SKM-1 (cell line): ENCODE measurements around the gene TSHZ2.
A peak's percentile ranks its signal among the peaks of the same experiment; 100 is the strongest.
"Not testable (repeated sequence)": the region's sequence is repeated elsewhere in the genome, so short reads cannot be mapped to it uniquely, and the experiment has no call there.

Experiments
- DNase-seq: peaks from one replicate; lab custom pipeline; 2025; ENCODE audit not compliant: unreplicated experiment; lab: John Stamatoyannopoulos, UW

The TSHZ2 gene

DNA sequence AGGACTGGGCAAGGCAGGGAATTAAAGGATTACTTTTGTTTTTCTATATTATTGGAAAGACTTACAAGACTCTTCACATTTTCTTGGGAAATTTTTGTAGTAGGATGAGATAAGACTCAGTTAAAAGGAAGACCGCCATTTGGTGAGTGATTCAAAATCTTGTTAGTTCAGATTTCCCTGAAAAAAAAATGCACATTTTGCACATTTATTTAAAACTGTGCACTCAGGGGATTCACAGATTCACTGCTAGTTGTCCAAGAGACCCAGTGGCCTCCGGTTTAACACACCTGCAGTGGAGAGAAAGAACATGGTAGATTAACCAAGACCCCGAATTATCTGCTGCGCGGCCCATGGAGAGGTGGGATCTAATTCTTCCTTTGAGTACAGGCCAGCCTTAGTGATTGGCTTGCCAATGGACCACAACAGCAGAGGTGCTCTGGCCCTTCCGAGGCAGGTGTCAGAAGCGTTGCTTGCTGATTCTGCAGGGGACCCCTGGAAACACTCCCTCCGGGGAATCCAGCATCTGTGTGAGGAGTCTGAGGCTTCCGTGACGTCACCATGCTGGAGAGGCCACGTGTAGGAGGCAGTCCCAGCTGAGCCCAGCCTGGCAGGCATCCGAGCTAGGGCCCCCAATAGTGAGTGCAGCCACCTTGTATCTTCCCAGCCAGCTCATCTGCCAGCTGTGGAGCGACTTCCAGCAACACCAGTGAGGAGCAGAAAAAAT is 552.6 kb downstream of the TSHZ2 start:
- DNase-seq, result no peak

DNA sequence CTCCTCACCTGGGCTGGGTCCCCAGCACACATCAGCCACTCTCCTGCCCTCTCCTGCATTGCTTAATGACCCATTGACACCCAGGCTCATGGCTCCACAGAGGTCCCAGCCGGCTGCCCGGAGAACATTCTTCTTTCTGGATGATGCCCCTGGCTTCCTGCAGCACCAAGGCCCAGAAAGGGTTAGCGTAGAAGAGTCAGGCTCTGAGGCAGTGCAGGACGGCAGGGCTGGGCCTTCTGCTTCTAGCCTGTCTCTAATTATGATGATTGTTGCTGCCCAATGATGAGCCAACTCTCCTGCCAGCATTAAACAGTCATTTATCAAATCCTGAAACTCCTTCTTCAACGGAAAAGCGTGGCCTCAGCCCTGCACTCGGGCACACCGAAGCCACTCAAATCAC is 555.0 kb downstream of the TSHZ2 start:
- DNase-seq, result no peak

DNA sequence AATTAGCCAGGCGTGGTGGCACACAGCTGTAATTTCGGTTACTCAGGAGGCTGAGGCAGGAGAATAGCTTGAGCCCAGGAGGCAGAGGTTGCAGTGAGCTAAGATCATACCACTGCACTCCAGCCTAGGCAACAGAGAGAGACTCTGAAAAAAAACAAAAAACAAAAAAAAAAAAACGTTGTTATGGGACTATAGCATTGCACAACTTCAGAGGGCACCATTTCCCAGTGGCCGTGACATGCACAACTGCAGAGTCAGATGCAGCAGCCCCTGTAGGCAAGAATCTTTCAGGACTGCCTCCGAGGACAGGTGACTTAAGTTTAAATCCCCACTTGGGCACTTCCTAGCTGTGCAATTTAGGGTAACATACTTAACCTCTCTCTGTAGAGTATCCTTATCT is 557.5 kb downstream of the TSHZ2 start:
- DNase-seq, result no peak

DNA sequence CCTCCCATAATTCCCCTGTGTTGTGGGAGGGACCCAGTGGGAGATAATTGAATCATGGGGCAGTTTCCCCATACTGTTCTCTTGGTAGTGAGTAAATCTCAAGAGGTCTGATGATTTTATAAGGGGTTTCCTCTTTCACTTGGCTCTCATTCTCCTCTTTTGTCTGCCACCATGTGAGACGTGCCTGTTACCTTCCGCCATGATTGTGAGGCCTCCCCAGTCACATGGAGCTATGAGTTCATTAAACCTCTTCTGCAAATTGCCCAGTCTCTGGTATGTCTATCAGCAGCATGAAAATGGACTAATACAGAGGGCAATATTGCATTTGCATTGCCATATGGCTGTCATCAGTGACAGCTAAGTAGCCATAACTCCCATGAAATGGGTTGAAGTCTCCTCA is 558.3 kb downstream of the TSHZ2 start:
- no peak for DNase-seq

DNA sequence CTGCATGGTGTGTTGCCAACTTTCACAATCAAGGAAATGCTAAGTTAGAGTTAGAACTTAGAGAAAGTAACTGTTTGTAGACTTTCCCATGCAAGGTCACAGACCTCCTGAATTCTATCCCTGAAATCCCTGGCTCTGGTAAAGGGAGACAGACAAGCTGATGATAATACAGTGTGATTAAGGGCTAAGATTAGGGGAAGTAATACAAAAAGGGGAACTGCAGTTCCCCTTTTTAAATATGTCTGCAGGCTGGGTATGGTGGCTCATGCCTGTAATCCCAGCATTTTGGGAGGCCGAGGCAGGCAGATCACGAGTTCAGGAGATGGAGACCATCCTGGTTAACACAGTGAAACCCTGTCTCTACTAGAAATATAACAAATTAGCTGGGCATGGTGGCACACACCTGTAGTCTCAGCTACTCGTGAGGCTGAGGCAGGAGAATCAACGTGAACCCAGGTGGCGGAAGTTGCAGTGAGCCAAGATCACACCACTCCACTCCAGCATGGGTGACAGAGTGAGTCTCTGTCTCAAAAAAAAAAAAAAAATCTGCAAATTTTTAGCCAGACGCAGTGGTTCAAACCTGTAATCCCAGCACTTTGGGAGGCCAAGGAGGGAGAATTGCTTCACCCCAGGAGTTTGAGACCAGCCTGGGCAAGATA is 560.6 kb downstream of the TSHZ2 start:
- DNase-seq, result peak; percentile 63

DNA sequence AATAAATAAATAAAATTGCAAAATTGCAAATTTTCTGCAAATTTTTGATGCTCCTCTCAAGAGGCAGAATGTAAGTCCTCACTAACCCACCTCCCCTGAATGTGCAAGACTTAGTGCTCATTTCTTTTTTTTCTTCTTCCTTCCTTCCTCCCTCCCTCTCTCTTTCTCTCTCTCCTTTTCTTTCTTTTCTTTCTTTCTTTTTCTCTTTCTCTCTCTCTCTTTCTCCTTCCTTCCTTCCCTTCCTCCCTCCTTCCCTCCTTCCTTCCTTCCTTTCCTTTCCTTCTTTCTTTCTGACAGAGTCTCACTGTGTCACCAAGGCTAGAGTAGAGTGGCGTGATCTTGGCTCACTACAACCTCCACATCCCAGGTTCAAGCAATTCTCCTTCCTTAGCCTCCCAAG is 561.3 kb downstream of the TSHZ2 start:
- DNase-seq, result no peak

DNA sequence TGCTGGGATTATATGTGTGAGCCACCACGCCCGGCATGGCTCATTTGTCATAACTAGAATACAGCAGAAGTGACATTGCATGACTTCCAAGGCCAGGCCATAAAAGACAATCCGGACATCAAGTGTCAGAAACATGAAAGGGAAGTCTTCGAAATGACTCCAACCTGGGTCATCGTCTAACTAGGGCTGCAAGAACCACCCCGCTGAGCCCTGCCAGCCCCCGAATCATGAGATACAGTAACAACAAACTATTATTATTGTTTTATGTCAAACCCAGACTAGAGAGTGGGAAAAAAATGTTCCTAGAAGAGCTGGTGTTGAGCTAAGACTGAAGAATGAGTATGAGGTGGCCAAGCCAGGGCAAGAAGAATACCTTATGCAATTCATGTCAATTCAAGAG is 561.9 kb downstream of the TSHZ2 start:
- DNase-seq, result no peak

DNA sequence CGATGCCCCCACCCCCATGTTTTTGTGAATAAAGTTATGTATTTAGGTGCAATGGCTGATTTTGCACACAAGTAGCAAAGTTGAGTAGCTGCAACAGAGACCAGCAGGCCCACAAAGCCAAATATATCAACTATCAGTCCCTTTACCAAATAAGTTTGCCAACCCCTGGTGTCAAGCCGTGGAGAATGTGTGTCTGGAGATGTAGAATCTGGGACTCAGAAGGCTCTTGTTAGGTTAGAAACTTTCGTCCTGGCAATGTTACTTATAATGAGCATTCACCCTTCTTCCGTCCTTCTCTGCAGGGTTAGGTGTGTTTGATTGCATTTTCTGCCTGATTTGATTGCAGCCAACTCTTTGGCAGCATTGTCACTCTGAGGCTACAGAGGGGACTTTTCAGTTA is 563.7 kb downstream of the TSHZ2 start:
- DNase-seq, result no peak

DNA sequence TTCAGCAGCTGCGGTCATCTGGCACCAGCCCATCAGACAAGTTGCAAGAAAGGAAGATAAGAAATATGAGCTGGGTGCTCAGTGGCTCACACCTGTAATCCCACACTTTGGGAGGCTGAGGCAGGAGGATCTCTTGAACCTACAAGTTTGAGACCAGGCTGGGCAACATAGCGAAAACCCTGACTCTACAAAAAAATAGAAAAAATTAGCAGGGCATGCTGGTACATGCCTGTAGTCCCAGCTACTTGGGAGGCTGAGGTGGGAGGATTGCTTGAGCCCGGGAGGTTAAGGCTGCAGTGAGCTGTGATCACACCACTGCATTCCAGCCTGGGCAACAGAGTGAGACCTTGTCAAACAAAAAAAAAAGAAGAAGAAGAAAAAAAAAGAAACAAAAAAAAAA is 564.2 kb downstream of the TSHZ2 start:
- DNase-seq, result not testable (repeated sequence)

DNA sequence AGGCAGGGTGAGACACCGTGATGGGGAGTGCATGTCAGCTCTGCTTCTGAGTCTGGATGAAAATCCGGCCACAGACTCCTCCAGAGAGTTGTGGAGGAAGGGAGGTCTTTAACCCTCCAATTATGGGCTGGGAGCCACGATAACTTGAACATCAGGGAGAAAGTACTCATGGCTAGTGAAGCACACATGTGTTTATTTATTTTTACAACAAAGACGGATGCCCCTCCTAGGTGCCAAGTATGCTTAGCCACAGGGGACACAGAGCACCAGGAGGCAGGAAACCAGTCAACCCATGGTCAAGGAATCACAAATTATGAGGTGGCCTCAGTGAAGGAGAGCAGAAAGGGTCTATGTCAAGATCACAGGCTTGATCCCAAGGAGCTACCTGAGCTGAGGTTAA is 567.4 kb downstream of the TSHZ2 start:
- no peak for DNase-seq
